Tibial nerve (tissue), 4 donors: ENCODE data around the gene PUS10.

Source experiments
- EP300 ChIP-seq, 2 donors: sonication (generic); formaldehyde crosslinking; IDR thresholded peaks; one replicate each; pipeline ENCODE4 v1.6.1; 2017; ENCODE audit warnings: antibody characterized with exemption in 2 of 2, mild to moderate bottlenecking in 1 of 2
- POLR2A ChIP-seq, 2 donors: fragments of 450-650 bp; IDR thresholded peaks; one replicate each; pipeline ENCODE4 v1.6.1; 2017; ENCODE audit warnings: antibody characterized with exemption in 2 of 2, mild to moderate bottlenecking in 2 of 2, moderate library complexity in 2 of 2
- TF ChIP-seq, protein P1 (sequence below), 5 experiments: fragments of 200-600 bp in 3 of 5; fragments of 450-650 bp in 2 of 5; sonication (generic) in 3 of 5; IDR thresholded peaks; one replicate each; pipeline ENCODE4 v1.5.1; 2016 to 2019; ENCODE audit warnings: antibody characterized with exemption in 5 of 5, mild to moderate bottlenecking in 3 of 5, moderate library complexity in 2 of 5

- TF ChIP-seq, protein P1, sequence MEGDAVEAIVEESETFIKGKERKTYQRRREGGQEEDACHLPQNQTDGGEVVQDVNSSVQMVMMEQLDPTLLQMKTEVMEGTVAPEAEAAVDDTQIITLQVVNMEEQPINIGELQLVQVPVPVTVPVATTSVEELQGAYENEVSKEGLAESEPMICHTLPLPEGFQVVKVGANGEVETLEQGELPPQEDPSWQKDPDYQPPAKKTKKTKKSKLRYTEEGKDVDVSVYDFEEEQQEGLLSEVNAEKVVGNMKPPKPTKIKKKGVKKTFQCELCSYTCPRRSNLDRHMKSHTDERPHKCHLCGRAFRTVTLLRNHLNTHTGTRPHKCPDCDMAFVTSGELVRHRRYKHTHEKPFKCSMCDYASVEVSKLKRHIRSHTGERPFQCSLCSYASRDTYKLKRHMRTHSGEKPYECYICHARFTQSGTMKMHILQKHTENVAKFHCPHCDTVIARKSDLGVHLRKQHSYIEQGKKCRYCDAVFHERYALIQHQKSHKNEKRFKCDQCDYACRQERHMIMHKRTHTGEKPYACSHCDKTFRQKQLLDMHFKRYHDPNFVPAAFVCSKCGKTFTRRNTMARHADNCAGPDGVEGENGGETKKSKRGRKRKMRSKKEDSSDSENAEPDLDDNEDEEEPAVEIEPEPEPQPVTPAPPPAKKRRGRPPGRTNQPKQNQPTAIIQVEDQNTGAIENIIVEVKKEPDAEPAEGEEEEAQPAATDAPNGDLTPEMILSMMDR (IDR thresholded peaks at IDR 0.05) = no peak
- no peak for TF ChIP-seq POLR2A (IDR thresholded peaks at IDR 0.05)
- no peak for TF ChIP-seq EP300 (IDR thresholded peaks at IDR 0.05)
Observed at GRCh38 chr2:60954139-60954538, 63.9 kb downstream of the PUS10 start.
